Measurements from ENCODE around the gene RBM38.

GRCh38 chr20:57350081-57350710 lies 41.0 kb upstream of the RBM38 start:
- TF ChIP-seq CTCF (IDR thresholded peaks at IDR 0.05; ENCODE audit: insufficient read depth, low read length, poor library complexity, severe bottlenecking) = no peak
- no peak for TF ChIP-seq EZH2phosphoT487 (conservative IDR thresholded peaks at IDR 0.05; ENCODE audit: low read length)
